DND-41 (cell line): ENCODE results near the gene POLE2.
"Not testable (repeated sequence)": the region's sequence is repeated elsewhere in the genome, so short reads cannot be mapped to it uniquely, and the experiment has no call there.

Experiments used
- ATAC-seq: fragments of 200-7000 bp; cut with Tn5 transposase; 3 replicates; pipeline ENCODE4 v1.9.1; 2021; ENCODE audit warnings: low read depth; ENCODE audit not compliant: insufficient read depth
- DNase-seq: peaks from one replicate; pipeline ENCODE4 v3.0.0-alpha.2; 2020
- H2AFZ ChIP-seq: 2 replicates; pipeline ENCODE4 v1.6.0; 2012; ENCODE audit warnings: low read depth, low read length
- H3K27ac ChIP-seq: 2 replicates; pipeline ENCODE4 v1.5.1; 2012; ENCODE audit warnings: low read length, inconsistent platforms
- H3K27me3 ChIP-seq: fragments of 200-600 bp; sonication (generic); 2 replicates; pipeline ENCODE4 v1.6.0; 2012; ENCODE audit warnings: low read length, mild to moderate bottlenecking, inconsistent platforms; ENCODE audit not compliant: insufficient read depth, poor library complexity
- H3K36me3 ChIP-seq: 2 replicates; pipeline ENCODE4 v1.5.1; 2012; ENCODE audit warnings: low read length, inconsistent platforms; ENCODE audit not compliant: insufficient read depth
- H3K4me1 ChIP-seq: 2 replicates; pipeline ENCODE4 v1.5.1; 2012; ENCODE audit warnings: mild to moderate bottlenecking, low read length; ENCODE audit not compliant: insufficient read depth
- H3K4me2 ChIP-seq: 2 replicates; pipeline ENCODE4 v1.6.0; 2012; ENCODE audit warnings: mild to moderate bottlenecking, moderate library complexity, low read length, inconsistent platforms; ENCODE audit not compliant: insufficient read depth
- H3K4me3 ChIP-seq, 2 experiments: fragments of 200-600 bp in 1 of 2; shearing (Covaris generic) in 1 of 2; 2 replicates each; pipeline ENCODE4 v1.5.1; 2012 to 2016; ENCODE audit warnings: inconsistent platforms in 2 of 2, low read length in 2 of 2, mild to moderate bottlenecking in 2 of 2, low read depth in 1 of 2, moderate library complexity in 1 of 2
- H3K79me2 ChIP-seq: 2 replicates; pipeline ENCODE4 v1.6.0; 2012; ENCODE audit warnings: low read length, inconsistent platforms; ENCODE audit not compliant: insufficient read depth
- H3K9ac ChIP-seq: 2 replicates; pipeline ENCODE4 v1.6.0; 2012; ENCODE audit warnings: low read depth, mild to moderate bottlenecking, inconsistent platforms, low read length, moderate library complexity
- H3K9me3 ChIP-seq: 2 replicates; pipeline ENCODE4 v1.5.1; 2012; ENCODE audit warnings: low read length, moderate library complexity, mild to moderate bottlenecking, inconsistent platforms; ENCODE audit not compliant: insufficient read depth, severe bottlenecking
- H4K20me1 ChIP-seq: 2 replicates; pipeline ENCODE4 v1.6.0; 2012; ENCODE audit warnings: low read length; ENCODE audit not compliant: insufficient read depth
- CTCF ChIP-seq: IDR thresholded peaks from 2 replicates; pipeline ENCODE4 v1.5.1; 2012; ENCODE audit warnings: borderline replicate concordance, low read length, moderate library complexity, mild to moderate bottlenecking; ENCODE audit not compliant: poor library complexity, severe bottlenecking; ENCODE audit errors: extremely low read depth
- EZH2 ChIP-seq: IDR thresholded peaks from 3 replicates; pipeline ENCODE4 v1.6.1; 2012; ENCODE audit warnings: borderline replicate concordance, low read depth, mild to moderate bottlenecking, moderate library complexity, low read length, inconsistent platforms; ENCODE audit not compliant: severe bottlenecking

The POLE2 gene

GRCh38 chr14:49619730-49620129 is 68.3 kb downstream of the POLE2 start:
- Histone ChIP-seq H4K20me1 (peaks cover 31% of the 10 kb centered on the region), H3K27ac (peak overlapping the region; percentile 88), H3K27me3 (no peaks in the 10 kb centered on the region), H3K4me3 (peak overlapping the region; percentile 67 to 72), H3K79me2 (peaks cover 87% of the 10 kb centered on the region), H2AFZ (peak overlapping the region; percentile 79), H3K4me2 (peak overlapping the region; percentile 90), H3K9me3 (no peaks in the 10 kb centered on the region), H3K4me1 (peaks cover 54% of the 10 kb centered on the region), H3K9ac (peak overlapping the region; percentile 87), H3K36me3 (peaks cover 68% of the 10 kb centered on the region)
- no peak for DNase-seq
- no peak for ATAC-seq
- TF ChIP-seq EZH2: no peak
- TF ChIP-seq CTCF: no peak

- Histone ChIP-seq H3K4me2 (peak overlapping the region; percentile 90), H3K27ac (peak overlapping the region; percentile 88), H4K20me1 (peaks cover 31% of the 10 kb centered on the region), H3K4me1 (peaks cover 51% of the 10 kb centered on the region), H3K4me3 (peak overlapping the region; percentile 67 to 72; a peak in 3 of 4 replicates), H3K79me2 (peaks cover 88% of the 10 kb centered on the region), H3K36me3 (peaks cover 68% of the 10 kb centered on the region), H3K9ac (peak overlapping the region; percentile 87)
- not testable (repeated sequence) for H3K27me3 ChIP-seq, ATAC-seq, H3K9me3 ChIP-seq, DNase-seq, H2AFZ ChIP-seq
These were observed 68.7 kb downstream of the POLE2 start for GRCh38 chr14:49619273-49619672.

- TF ChIP-seq CTCF: no peak
- no peak for TF ChIP-seq EZH2
- no peak for DNase-seq
These were observed 70.0 kb downstream of the POLE2 start for GRCh38 chr14:49617852-49618519.

GRCh38 chr14:49615776-49616175 is 72.2 kb downstream of the POLE2 start:
- no peak overlapping the region for H3K27ac ChIP-seq
- peaks cover 81% of the 10 kb centered on the region for H3K79me2 ChIP-seq

More at GRCh38 chr14:49617852-49618519, 70.0 kb downstream of the POLE2 start:
- Histone ChIP-seq H3K36me3 (peaks cover 70% of the 10 kb centered on the region), H3K9ac (0 out of 2 replicates have a peak overlapping the region, but pooled peaks have one; percentile 87), H4K20me1 (peaks cover 31% of the 10 kb centered on the region), H3K4me3 (no peak overlapping the region), H3K27me3 (no peaks in the 10 kb centered on the region), H3K4me2 (peak overlapping the region; percentile 90), H2AFZ (no peak overlapping the region), H3K27ac (no peak overlapping the region), H3K9me3 (no peaks in the 10 kb centered on the region), H3K4me1 (peaks cover 38% of the 10 kb centered on the region), H3K79me2 (peaks cover 82% of the 10 kb centered on the region)
- no peak for ATAC-seq

More at GRCh38 chr14:49615776-49616175, 72.2 kb downstream of the POLE2 start:
- Histone ChIP-seq H3K27me3 (no peaks in the 10 kb centered on the region), H3K4me3 (no peak overlapping the region), H3K4me1 (peaks cover 23% of the 10 kb centered on the region), H2AFZ (no peak overlapping the region), H4K20me1 (peaks cover 23% of the 10 kb centered on the region; the same call in 1 of the 2 replicates), H3K9me3 (no peaks in the 10 kb centered on the region), H3K36me3 (peaks cover 71% of the 10 kb centered on the region), H3K4me2 (no peak overlapping the region), H3K9ac (no peak overlapping the region)
- TF ChIP-seq EZH2: no peak
- TF ChIP-seq CTCF: no peak
- no peak for DNase-seq
- ATAC-seq: no peak
